Umbilical cord (tissue), 1 donor: ENCODE data around the gene HPCAL4. TPM values are rescaled to one million over a fixed set of nuclear protein-coding genes. Genes with fewer than 3 reads are reported as not detected.

Experiments
- total RNA-seq: library from RNA; depleted of rRNA; stranded (reverse); fragments of >200 nt; gene quantifications from one replicate; pipeline ENCODE4 v1.2.3, GENCODE V29; 2014; ENCODE audit warnings: low replicate concordance; ENCODE audit not compliant: insufficient read depth

HPCAL4 gene
- total RNA-seq, 1 donor from 2014 or later, result 1.4 TPM

Other genes with a start within 250 kb of the HPCAL4 start
- gene BMP8A, start 199.8 kb downstream of the HPCAL4 start, total RNA-seq, result not detected
- gene PABPC4, start 114.6 kb downstream of the HPCAL4 start, total RNA-seq, result 103 TPM
- 4.1 TPM for gene HEYL, start 51.8 kb downstream of the HPCAL4 start, total RNA-seq
- gene NT5C1A, start 19.3 kb downstream of the HPCAL4 start, total RNA-seq, result 2.9 TPM
- gene PPIE, start 47.4 kb upstream of the HPCAL4 start, total RNA-seq, result 39.0 TPM
- gene OXCT2, start 79.9 kb upstream of the HPCAL4 start, total RNA-seq, result not detected
- 0.48 TPM for gene BMP8B, start 97.4 kb upstream of the HPCAL4 start, total RNA-seq
- gene TRIT1, start 192.1 kb upstream of the HPCAL4 start, total RNA-seq, result 26.7 TPM
- gene MYCL, start 210.5 kb upstream of the HPCAL4 start, total RNA-seq, result 12.5 TPM